OCI-LY7 (cell line): Measurements from ENCODE around the gene CADM2. TPM values are rescaled to one million over a fixed set of nuclear protein-coding genes. Genes with fewer than 3 reads are reported as not detected.

Experiments
- BruUV-seq: library from RNA; stranded (reverse); fragments of 400-500 nt; replicated peaks from 2 replicates; lab custom pipeline; 2021; lab: Mats Ljungman, UMichigan
- CTCF ChIA-PET: fragments of 300-600 bp; sonication (Branson Sonifier 250); formaldehyde crosslinking; loops from one replicate; lab custom pipeline; 2022; ENCODE audit warnings: antibody characterized with exemption; ENCODE audit not compliant: unreplicated experiment; lab: Charles Lee
- POLR2A ChIA-PET: fragments of 300-600 bp; sonication (Branson Sonifier 250); formaldehyde crosslinking; loops from one replicate; lab custom pipeline; 2022; ENCODE audit warnings: antibody characterized with exemption; lab: Charles Lee
- DNase-seq: peaks from one replicate; pipeline ENCODE4 v3.0.0-alpha.2; 2015; ENCODE audit warnings: low spot score
- H2AFZ ChIP-seq: fragments of 200-600 bp; sonication (generic), shearing (Covaris generic); 2 replicates; pipeline ENCODE4 v1.6.1; 2014; ENCODE audit warnings: mild to moderate bottlenecking, antibody characterized with exemption, low read length, moderate library complexity
- H3K27ac ChIP-seq: fragments of 200-600 bp; sonication (generic); 2 replicates; pipeline ENCODE4 v1.5.1; 2014; ENCODE audit warnings: mixed run types, low read depth, mild to moderate bottlenecking, moderate library complexity, low read length, inconsistent platforms; ENCODE audit not compliant: poor library complexity, severe bottlenecking
- H3K36me3 ChIP-seq: fragments of 200-600 bp; sonication (generic); 2 replicates; pipeline ENCODE4 v1.6.1; 2014; ENCODE audit warnings: mild to moderate bottlenecking, antibody characterized with exemption, low read length, moderate library complexity, mixed read lengths; ENCODE audit not compliant: insufficient read depth
- H3K4me1 ChIP-seq: fragments of 200-600 bp; sonication (generic); 2 replicates; pipeline ENCODE4 v1.5.1; 2014; ENCODE audit warnings: mild to moderate bottlenecking, low read length; ENCODE audit not compliant: insufficient read depth, poor library complexity, severe bottlenecking
- H3K4me2 ChIP-seq: fragments of 200-600 bp; sonication (generic); 2 replicates; pipeline ENCODE4 v1.6.1; 2014; ENCODE audit warnings: mild to moderate bottlenecking, low read length
- H3K4me3 ChIP-seq: fragments of 200-600 bp; sonication (generic); 2 replicates; pipeline ENCODE4 v1.5.1; 2014; ENCODE audit warnings: mild to moderate bottlenecking, low read depth, low read length; ENCODE audit not compliant: poor library complexity, severe bottlenecking
- H3K79me2 ChIP-seq: fragments of 200-600 bp; sonication (generic); 2 replicates; pipeline ENCODE4 v1.6.1; 2016; ENCODE audit warnings: low read depth, mild to moderate bottlenecking, low read length, moderate library complexity, mixed read lengths; ENCODE audit not compliant: insufficient read depth
- H3K9me2 ChIP-seq: fragments of 200-600 bp; sonication (generic); 2 replicates; pipeline ENCODE4 v1.6.1; 2016; ENCODE audit warnings: mild to moderate bottlenecking, low read length, mixed read lengths; ENCODE audit not compliant: insufficient read depth
- H3K9me3 ChIP-seq: fragments of 200-600 bp; sonication (generic); 2 replicates; pipeline ENCODE4 v1.6.1; 2014; ENCODE audit warnings: mild to moderate bottlenecking, mixed run types, low read length, mixed read lengths
- H4K20me1 ChIP-seq: fragments of 200-600 bp; sonication (generic); 2 replicates; pipeline ENCODE4 v1.6.1; 2014; ENCODE audit warnings: mild to moderate bottlenecking, antibody characterized with exemption, low read length, moderate library complexity, mixed read lengths; ENCODE audit not compliant: insufficient read depth
- EZH2phosphoT487 ChIP-seq: fragments of 200-600 bp; sonication (generic); IDR thresholded peaks from 2 replicates; pipeline ENCODE4 v1.6.1; 2018; ENCODE audit warnings: low read depth, borderline replicate concordance, mild to moderate bottlenecking, mixed run types, antibody characterized with exemption, low read length, moderate library complexity, mixed read lengths
- intact Hi-C: fragments of 100-400 bp; cut with micrococcal nuclease; formaldehyde crosslinking; loops from one replicate; pipeline ENCODE4 v1.10.0; 2022; ENCODE audit not compliant: unreplicated experiment
- total RNA-seq, 2 experiments: library from RNA; depleted of rRNA in 1 of 2; stranded (reverse); fragments of >200 nt in 1 of 2; shearing (Covaris generic) in 1 of 2; gene quantifications; 2 replicates each; pipeline ENCODE4 v1.2.3, GENCODE V29; 2014 to 2022
- TF ChIP-seq, protein P1 (sequence below): fragments of 200-600 bp; sonication (generic); conservative IDR thresholded peaks from 2 replicates; pipeline ENCODE4 v1.5.1; 2014; ENCODE audit warnings: mild to moderate bottlenecking, antibody characterized with exemption, low read length, moderate library complexity, mixed read lengths

The CADM2 gene
- total RNA-seq, 2 experiments from 2014 or later = not detected

DNA sequence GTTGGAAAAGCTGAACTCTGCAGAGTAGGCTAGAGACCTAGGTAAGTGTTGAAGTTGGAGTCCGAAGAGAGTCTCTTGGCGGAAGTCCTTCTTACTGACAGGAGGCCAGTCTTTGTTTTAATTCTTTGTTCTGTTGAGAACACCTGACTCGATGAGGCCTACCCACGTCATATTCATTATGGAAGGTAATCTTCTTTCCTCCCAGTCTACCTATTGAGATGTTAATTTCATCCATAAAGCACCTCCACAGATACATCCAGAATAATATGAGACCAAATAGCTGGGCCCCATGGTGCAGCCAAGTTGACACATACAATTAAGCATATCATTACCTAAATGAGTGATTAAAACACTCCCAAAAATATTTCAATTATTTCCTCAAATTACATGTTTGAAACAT lies 515.5 kb downstream of the CADM2 start:
- H3K4me3 ChIP-seq = no peak overlapping the region
- H3K9me3 ChIP-seq = no peaks in the 10 kb centered on the region
- no peaks in the 10 kb centered on the region for H3K9me2 ChIP-seq
- H2AFZ ChIP-seq = no peak overlapping the region
- no TSS peak for BruUV-seq
- no peaks in the 10 kb centered on the region for H3K4me1 ChIP-seq
- ChIA-PET CTCF (no interaction called here), POLR2A (interaction anchor here (0.7 kb wide), 1 partner anchor 57 kb away, joined by 3 read pairs; no protein-coding TSS in a partner anchor)
- no peaks in the 10 kb centered on the region for H3K79me2 ChIP-seq
- no peak for TF ChIP-seq EZH2phosphoT487
- TF ChIP-seq, protein P1, sequence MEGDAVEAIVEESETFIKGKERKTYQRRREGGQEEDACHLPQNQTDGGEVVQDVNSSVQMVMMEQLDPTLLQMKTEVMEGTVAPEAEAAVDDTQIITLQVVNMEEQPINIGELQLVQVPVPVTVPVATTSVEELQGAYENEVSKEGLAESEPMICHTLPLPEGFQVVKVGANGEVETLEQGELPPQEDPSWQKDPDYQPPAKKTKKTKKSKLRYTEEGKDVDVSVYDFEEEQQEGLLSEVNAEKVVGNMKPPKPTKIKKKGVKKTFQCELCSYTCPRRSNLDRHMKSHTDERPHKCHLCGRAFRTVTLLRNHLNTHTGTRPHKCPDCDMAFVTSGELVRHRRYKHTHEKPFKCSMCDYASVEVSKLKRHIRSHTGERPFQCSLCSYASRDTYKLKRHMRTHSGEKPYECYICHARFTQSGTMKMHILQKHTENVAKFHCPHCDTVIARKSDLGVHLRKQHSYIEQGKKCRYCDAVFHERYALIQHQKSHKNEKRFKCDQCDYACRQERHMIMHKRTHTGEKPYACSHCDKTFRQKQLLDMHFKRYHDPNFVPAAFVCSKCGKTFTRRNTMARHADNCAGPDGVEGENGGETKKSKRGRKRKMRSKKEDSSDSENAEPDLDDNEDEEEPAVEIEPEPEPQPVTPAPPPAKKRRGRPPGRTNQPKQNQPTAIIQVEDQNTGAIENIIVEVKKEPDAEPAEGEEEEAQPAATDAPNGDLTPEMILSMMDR = no peak
- H3K36me3 ChIP-seq = no peaks in the 10 kb centered on the region
- DNase-seq = no peak
- H3K27ac ChIP-seq = no peak overlapping the region
- intact Hi-C loops = no loop called here
- H4K20me1 ChIP-seq = no peaks in the 10 kb centered on the region
- H3K4me2 ChIP-seq = no peak overlapping the region

DNA sequence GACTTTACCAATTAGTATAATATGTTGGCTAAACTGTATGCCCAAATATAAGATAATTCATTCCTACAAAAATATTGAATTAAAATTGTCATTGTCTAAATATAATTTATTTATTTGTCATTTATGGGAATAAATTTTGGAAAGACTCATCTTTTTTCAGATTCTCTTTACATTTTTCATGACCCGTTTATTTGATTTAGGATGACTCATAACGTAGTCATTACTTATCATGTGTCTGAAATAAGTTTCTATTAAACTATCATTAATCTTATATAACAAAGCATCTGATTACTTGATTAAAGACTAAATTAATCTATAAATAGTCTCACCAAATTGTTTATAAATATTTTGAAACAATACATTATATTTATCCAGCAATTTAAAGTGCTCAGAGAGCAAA lies 516.6 kb downstream of the CADM2 start:
- CTCF ChIA-PET = no interaction called here
- Histone ChIP-seq H4K20me1 (no peaks in the 10 kb centered on the region), H3K9me2 (no peaks in the 10 kb centered on the region), H2AFZ (no peak overlapping the region), H3K4me1 (no peaks in the 10 kb centered on the region), H3K9me3 (no peaks in the 10 kb centered on the region), H3K79me2 (no peaks in the 10 kb centered on the region), H3K4me3 (no peak overlapping the region), H3K27ac (no peak overlapping the region), H3K4me2 (no peak overlapping the region), H3K36me3 (no peaks in the 10 kb centered on the region)
- no TSS peak for BruUV-seq
- POLR2A ChIA-PET = no interaction called here
- TF ChIP-seq, protein P1 = no peak
- no peak for TF ChIP-seq EZH2phosphoT487
- no peak for DNase-seq
- intact Hi-C loops = no loop called here

DNA sequence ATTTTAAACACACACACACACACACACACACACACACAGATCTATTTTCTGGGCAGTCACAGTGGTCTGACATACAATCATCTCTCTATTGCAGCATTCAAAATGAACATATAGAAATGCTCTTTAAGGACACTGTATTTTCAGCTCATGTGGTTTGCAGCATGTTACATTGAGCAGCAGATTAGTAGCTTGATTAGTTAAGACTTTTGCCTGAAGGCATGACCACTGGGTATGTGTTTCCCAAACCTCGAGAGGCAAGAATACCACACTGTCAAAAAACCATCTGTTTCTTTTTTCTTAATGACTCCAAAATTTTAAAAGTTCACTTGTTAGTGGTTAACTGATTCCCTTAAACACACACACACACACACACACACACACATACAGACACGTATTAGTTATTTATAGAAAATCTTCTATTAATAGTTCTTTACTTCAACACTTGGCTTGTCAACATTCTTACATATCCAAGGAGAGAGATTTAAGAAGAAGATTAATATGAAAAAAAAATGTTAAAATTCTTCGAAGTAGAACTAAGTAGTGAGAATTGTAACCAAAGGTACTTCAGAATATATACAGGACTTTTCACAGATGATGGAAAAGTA lies 518.2 kb downstream of the CADM2 start:
- Histone ChIP-seq H3K79me2 (no peaks in the 10 kb centered on the region), H3K36me3 (no peaks in the 10 kb centered on the region), H2AFZ (no peak overlapping the region), H3K4me2 (no peak overlapping the region), H3K9me3 (no peaks in the 10 kb centered on the region), H3K4me3 (no peak overlapping the region), H4K20me1 (no peaks in the 10 kb centered on the region), H3K9me2 (no peaks in the 10 kb centered on the region), H3K4me1 (no peaks in the 10 kb centered on the region), H3K27ac (no peak overlapping the region)
- ChIA-PET CTCF (no interaction called here), POLR2A (no interaction called here)
- BruUV-seq = no TSS peak
- intact Hi-C loops = no loop called here
- DNase-seq = no peak
- TF ChIP-seq EZH2phosphoT487 = no peak
- TF ChIP-seq, protein P1 = no peak
